Epithelial cell of proximal tubule (primary cell): ENCODE measurements around the gene STMN1. TPM values are rescaled to one million over a fixed set of nuclear protein-coding genes. Genes with fewer than 3 reads are reported as not detected.

Source experiments
- DNase-seq: peaks from one replicate; pipeline ENCODE4 v3.0.0-alpha.2; 2011; ENCODE audit warnings: low read depth
- H3K4me3 ChIP-seq: 2 replicates; pipeline ENCODE4 v1.5.1; 2011; ENCODE audit warnings: low read depth, mild to moderate bottlenecking, low read length
- CTCF ChIP-seq: conservative IDR thresholded peaks from 2 replicates; pipeline ENCODE4 v1.5.1; 2012; ENCODE audit warnings: low read depth, mild to moderate bottlenecking, low read length
- total RNA-seq: library from RNA; depleted of rRNA; stranded (reverse); fragments of >200 nt; gene quantifications from 2 replicates; pipeline ENCODE4 v1.2.3, GENCODE V29; 2015

Gene STMN1
- total RNA-seq, 1 donor from 2014 or later: 554 TPM

- no peak for TF ChIP-seq CTCF
- no peak for DNase-seq
- H3K4me3 ChIP-seq: no peak overlapping the region
Observed at GRCh38 chr1:25900219-25900618, 6.0 kb downstream of the STMN1 start.

- no peak for TF ChIP-seq CTCF
- no peak overlapping the region for H3K4me3 ChIP-seq
- no peak for DNase-seq
Observed at GRCh38 chr1:25899792-25900191, 6.4 kb downstream of the STMN1 start.

- no peak overlapping the region for H3K4me3 ChIP-seq
- no peak for DNase-seq
- no peak for TF ChIP-seq CTCF
Observed at GRCh38 chr1:25898223-25899015, 7.8 kb downstream of the STMN1 start.

GRCh38 chr1:25897754-25898153 lies 8.5 kb downstream of the STMN1 start:
- TF ChIP-seq CTCF: no peak
- no peak overlapping the region for H3K4me3 ChIP-seq
- DNase-seq: no peak

GRCh38 chr1:25896266-25896665 lies 10.0 kb downstream of the STMN1 start:
- TF ChIP-seq CTCF: no peak
- DNase-seq: no peak
- no peak overlapping the region for H3K4me3 ChIP-seq

- DNase-seq: peak; percentile 27
- peak; percentile 99 for TF ChIP-seq CTCF
- no peak overlapping the region for H3K4me3 ChIP-seq
Observed at GRCh38 chr1:25895365-25895990, 10.7 kb downstream of the STMN1 start.

GRCh38 chr1:25893116-25893515 lies 13.1 kb downstream of the STMN1 start:
- no peak for DNase-seq
- H3K4me3 ChIP-seq: no peak overlapping the region
- TF ChIP-seq CTCF: no peak
